Stimulated activated CD8-positive, alpha-beta memory T cell treated with anti-CD3 and anti-CD28 coated beads, Interleukin-7, amount 100 ng/mL, for 24 hours (primary cell): Measurements from ENCODE around the gene KCNIP1.

Experiments used
- DNase-seq: peaks from one replicate; pipeline ENCODE4 v3.0.0-alpha.2; 2020; ENCODE audit warnings: low read depth

The KCNIP1 gene

DNA sequence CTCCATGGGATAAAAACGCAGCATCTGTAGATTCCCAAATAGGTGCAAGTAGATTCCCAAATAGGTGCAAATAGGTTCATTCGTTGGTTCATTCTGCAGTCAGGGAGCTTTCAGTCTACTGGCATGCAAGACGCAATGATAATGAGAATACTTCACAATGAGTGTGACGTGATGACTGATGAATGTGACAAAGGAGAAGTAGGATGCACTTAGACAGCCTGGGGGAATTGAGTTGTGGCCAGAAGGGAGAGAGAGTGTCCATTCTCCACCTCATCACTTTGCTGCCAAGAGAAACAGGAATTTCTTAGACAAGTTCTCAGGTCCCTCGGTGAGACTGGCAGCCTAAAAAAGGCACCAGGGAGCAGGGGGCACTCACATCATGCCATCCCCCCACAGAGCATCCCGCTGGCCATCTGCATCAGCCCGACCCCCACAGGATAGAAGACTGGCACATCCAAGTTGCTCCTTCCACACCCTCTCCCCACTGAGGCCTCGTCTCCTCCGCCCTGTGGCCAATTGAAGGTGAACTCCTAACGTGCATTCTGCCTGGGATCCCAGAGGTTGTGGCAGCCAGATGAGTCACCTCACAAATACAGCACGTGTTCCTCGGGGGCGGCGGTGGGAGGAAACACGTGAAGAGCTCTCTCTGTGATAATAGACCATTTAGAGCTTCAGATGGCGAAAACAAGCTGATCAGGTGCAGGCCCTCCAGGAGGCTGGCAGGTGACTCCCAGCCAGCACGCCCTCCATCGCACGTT, 19.9 kb upstream of the KCNIP1 start:
- no peak for DNase-seq

DNA sequence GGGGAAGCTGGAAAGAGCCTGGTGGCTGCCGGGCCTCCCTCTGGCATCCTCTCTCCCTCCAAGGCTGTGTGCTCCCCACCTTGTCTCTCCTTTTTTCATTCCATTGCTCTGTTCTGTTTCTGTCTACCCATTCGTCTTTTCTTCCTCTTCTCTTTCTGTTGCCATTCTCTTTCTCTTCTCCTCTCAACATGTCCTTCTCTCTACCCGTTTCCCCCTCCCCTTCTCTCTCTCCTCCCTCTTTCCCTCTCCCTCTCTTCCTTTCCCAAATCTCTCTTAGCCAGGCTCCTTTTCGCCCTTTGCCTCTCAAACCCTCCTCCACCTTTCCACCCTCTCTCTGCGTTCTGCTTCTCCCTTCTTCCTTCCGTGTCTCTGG, 19.4 kb upstream of the KCNIP1 start:
- DNase-seq, result no peak

DNA sequence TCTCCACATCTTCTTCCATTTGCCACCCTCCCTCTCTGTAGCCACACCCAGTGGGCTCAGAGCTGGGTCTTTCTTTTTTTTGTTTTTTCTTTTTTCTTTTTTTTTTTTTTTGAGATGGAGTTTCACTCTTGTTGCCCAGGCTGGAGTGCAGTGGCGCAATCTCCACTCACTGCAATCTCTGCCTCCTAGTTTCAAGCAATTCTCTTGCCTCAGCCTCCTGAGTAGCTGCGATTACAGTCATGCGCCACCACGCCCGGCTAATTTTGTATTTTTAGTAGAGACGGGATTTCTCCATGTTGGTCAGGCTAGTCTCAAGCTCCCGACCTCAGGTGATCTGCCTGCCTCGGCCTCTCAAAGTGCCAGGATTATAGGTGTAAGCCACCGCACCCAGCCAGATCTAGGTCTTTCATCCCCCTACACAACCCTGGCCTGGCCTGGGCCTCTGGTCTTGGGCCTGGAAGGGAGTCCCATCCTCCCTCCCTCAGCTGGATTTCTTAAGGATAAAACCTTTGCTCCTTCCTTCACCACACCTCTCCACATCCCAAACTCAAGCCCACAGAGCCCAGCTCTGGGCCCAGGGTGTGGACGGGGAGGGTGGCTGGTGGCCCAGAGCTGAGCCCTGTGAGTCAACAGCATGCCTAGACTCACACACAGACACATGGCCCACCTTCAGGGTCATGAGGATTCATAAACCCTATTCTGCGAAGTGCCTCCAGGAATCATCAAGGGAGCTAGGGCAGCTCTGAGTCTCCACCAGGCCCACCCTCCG, 18.8 kb upstream of the KCNIP1 start:
- DNase-seq, result no peak

DNA sequence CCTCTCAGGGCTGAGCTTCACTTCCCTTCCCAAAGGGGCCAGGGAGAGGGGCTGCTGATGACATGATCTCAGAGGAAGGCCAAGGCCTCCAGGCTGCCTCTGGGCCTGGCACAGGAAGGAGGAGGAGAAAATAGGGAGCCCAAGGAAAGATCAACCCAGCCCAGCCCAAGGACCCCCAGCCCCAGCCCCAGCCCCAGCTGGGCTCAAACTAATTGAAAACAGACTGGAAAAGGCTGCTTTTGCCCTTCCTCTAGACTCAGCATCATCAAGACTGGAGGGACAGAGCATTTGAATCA, 18.3 kb upstream of the KCNIP1 start:
- DNase-seq, result no peak

DNA sequence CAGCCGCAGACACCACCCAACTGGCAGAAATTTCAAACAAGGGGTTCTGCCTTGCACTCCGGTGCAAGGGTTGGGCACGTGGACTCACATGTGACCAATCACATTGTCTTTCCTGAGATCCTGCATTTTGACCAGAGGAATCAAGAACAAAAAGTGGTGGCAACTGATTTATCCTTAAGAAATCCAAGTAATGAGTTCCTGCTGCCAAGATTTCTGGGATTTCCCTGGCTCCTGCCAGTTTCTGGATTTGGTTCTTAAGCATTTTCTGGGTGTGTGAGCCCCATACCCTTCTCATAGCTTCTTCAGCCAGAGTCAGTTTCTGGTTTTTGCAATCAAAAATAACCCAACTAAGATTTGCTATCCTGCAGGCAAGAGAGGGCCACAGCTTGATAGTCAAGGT, 17.4 kb upstream of the KCNIP1 start:
- DNase-seq, result no peak

DNA sequence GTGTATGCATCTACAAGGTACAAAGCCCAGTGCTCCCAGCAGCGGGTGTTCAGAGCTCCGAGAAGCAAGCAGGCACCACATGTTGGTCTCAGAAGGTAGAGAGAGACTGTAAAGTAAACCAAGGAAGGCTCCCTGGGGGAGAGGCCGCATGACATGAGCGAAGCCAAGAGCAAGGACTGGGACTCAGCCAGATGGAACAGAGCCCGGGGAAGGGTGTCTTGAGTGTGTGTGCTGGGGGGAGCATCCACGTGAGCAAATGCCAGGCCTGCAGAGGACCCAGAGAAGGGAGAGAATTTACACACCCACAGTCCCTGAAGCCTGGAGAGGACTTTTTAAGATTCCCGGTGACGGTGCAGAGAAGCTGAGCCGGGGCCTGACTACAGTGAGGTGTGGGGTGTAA, 15.2 kb upstream of the KCNIP1 start:
- no peak for DNase-seq

DNA sequence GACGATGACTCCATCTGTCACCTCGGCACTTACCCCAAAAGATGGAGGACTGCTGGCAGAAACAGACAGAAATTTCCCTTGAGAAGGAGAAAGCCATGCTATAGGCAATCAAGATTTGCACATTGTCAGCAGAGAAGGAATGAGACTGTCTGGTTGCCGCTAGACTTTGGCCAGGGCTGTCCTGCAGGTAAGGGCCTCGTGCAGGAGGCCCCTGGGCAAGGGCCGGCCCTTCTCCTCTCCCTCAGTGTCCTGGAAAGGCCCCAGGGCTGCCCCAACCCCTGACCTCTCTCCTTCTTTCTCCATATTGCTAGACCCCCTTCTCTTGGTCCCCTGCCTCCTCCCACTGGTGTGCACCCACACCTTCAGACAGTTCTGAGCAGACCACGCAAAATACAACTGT, 14.6 kb upstream of the KCNIP1 start:
- no peak for DNase-seq

DNA sequence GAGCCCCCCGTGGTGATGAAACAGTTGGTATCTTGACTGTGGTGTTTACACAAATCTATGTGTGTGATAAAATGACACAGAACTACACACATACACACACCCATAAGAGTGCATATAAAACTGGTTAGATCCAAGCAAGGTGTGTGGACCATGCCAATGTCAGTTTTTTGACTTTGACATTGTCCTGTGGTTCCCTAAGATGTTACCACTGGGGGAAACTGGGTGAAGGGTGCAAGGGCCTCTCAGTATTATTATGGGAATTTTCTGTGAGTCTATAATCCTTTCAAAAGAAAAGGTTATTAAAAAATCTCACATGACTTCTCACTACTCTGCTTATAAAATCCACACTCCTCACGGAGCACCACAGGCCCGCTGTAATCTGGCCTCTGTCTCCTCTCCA, 13.4 kb upstream of the KCNIP1 start:
- DNase-seq, result no peak

DNA sequence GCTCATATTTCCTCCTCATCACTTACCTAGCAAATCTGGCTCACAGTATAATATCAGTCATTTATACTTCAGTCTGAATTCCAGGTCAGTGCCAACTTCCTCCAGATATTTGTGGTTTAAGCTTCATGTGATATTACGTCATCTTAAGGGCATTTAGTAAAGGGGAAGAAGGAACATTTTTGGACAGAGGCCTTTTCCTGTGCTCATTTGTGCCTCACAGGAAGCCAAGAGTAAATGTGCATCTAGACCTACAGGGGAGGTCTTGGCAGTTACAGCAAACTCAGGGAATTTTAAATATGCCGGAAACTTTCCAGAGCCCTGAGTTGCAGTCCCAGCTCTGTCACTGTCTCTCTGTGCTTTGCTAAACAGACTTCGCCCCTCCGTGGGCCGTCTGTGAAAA, 12.3 kb upstream of the KCNIP1 start:
- no peak for DNase-seq

DNA sequence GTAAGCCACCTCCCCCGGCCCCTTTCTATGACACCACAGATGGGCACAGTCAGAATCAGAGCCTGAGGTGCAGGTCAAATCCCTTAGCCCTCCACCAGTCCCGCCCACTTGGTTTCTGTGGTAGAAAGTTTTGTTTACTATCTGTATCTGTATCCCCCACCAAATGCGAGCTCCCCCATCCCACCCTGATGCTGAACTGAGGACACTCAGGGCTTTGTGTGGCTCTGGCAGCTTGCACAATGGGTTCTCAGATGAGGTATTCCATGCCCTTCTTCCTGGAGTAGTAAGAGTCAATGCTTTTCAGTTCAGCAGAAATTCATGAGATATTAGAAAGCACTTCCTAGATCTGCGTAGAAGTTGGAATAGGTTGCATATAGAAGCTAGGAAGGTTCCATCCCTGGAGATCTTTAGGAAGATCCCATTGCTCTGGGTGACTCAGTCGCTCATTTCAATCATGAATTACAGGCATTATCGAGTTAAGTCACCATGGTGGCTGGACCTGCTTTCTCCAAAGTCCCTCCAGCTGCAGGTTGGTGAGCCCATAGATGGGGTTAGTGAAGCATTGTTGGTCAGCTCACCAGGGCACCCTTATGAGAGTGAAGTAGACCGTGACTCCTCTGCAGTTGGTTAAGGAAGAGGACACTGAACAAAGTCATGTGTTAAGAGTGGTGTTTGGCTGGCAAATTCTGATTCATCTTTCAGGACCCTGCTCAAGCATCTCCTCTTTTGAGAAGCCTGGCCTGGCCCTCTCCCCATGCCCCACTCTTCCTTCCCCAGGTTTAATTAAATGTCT, 10.6 kb upstream of the KCNIP1 start:
- no peak for DNase-seq

DNA sequence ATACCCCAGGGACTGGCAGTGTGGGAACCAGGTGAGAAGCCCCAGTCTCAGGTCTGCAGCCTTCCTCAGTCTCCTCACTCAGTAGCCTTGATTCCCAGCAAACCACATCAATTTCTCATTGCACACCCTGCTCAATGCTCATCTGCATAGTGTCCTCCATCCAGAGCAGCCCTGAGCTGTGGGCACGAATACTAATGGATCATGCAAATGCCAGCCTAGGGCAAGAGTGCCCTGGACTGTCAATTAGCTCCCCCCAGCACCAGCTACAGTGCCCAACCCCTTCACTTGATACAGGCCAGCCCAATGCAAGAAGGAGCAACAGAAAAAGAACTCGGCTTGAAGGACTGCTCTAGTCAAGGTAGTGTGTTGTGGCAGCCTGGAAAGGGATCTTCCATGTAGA, 9.8 kb upstream of the KCNIP1 start:
- no peak for DNase-seq

DNA sequence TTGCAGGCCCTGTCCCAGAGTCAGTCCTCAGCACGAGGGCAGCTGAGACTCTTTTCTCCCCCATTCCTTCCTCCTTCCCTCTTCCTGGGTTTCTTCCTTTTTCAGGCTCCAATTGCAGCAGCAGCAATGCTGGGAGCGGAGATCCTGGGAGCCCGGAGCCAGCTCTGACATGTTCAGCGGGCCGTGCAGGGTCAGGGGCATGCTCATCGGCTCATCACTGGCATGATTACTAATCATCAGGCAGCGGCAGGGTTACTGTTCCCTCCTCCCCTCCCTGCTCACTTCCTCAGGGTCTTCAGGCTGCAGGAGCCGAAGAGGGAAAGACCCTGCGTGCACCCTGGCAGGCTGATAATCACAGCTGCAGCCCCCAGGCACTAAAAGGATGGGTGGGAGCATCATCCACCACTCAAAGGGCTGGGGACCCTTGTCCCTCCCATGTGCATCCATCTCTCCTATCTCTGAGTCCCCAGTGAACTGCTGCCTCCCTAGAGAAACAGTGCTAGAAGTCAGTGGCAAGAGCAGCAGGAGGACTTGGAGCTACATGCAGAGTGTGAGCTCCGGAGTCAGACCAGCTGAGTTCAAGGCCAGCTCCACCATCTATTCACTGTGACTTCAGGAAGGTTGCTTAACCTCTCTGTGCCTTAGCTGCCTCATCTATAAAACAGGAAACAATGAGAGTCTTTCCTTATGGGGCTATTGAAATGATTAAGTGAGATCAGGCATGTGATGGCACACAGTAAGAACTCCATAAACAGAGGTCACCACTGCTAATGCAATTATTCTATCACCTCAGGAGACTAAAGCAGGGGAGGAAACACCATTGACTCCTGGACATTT, 7.8 kb upstream of the KCNIP1 start:
- DNase-seq, result no peak

DNA sequence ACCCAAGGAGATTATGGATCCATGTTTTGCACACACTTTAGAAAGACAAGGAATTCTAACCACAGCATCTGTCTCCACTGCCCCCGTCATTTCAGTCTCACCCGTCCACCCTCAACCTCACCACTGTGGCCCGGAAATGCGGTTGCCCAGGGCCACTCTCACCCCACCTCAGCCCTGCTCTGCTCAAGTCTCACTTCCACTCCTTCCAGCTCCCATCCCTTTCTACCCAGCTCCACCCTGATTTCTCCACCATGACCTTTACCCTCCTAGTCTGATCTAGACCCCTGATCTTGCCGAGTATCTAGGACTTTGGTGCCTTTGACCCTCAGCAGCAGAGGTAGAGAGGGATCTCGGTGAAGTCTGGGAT, 7.2 kb upstream of the KCNIP1 start:
- DNase-seq, result no peak

DNA sequence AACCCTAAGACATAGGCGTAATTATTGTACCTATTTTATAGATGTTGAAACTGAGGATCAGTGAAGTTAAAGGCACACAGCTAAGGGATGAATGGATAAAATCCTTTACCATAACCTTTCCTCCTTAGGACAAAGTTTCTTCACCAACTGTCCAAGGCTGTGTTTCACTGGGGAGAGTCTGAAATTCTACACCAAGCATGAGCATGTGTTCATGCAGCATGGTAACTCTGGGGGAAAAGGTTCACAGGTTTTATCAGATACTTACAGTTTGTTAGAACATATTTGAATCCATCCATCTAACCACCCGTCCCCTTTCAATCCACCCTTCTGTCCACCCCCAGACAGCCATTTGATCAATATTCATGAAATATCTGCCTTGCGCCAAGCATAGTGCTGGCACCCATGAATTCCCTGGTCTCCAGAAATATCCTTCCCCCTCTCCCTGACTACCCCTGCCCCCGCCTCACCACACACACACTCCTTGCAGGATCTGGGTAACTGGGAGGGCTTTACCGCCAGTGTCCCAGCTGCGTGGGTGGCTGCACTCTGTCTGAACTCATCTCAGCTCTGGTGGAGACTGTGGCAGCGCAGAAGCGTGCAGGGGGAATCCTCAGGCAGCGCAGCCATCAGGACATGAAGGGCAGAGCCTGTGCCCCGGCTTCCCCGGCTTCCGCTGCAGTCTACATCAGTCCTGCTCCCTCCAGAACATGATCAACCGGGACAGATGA, 6.3 kb upstream of the KCNIP1 start:
- no peak for DNase-seq

DNA sequence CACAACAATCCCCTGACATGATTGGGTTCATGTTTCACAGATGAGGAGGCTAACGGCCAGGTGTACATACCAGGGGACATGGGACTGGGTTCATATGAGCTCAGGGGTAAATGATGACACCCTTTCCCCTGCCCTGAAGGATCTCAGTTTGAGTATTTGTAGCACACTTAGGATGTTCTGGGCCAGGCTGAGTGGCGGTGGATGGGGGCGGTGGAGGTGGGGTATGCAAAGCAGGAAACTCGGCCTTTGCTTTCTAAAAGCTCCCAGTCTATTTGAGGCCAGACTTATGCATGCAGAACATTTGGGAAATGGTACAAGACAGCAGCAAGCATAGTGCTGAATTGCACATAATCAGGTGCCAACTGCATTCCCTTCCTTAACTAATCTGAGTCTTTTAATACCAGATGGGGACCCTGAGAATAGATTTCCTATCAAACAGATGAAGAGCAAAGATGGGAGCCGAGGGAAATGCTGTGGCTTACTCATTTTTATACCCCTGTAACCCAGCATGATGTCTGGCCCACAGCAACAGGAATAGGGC, 4.9 kb upstream of the KCNIP1 start:
- no peak for DNase-seq

DNA sequence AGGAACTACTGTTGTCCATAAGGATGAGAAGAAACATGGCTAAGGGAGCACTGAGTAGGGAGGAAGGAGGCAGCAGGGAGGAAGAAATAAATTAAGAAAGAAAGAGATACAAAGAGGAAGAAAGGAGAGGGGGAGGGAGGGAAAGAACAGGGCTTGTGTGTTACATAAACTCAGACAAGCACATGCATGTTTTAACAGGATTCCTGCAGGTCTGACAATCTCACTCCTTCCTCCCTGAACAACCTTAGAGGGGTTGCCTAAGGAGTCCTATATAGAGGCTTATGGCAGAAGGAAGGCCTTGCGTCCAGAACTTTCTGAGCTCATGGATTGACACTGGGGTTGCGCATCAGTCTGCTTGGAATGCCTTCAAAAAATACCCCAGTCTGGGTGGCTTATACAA, 4.2 kb upstream of the KCNIP1 start:
- no peak for DNase-seq

DNA sequence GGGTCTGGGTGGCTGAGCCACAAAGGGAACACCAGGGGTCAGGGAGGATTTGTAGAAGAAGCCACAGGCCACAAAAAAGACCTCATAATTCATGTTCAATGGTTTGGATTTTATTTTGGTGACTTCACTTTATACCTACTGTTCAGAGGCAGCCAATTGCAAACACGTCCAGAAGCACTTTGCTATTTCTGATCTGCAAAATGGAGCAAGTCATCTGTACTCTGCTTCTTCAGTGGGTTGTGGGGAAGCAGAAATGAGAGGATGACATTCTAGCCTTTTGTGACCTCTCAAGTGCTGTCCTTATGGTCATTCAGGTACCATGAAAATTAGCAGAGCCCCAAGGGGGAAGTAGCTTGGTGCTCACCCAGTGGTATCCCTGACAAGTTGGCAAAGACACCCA, 2.5 kb upstream of the KCNIP1 start:
- no peak for DNase-seq

DNA sequence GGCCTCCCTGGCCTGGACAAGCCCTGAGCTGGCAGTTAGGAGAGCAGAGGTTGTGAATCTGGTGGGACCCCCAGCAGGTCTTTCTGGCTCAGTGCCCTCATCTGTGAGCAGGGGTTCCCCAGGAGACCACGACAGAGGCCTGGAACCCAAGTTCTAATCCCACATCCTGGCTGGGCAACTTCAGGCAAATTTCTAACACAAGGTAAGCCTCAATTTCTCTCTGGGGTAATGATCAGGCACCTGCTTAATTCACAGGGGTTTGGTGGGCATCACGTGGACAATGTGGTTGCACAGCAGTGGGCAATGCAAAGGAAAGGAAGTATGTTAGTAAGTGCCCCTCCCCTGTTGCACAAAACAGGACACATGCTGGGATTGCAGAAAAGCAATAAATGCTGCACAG, 1.9 kb upstream of the KCNIP1 start:
- DNase-seq, result no peak

DNA sequence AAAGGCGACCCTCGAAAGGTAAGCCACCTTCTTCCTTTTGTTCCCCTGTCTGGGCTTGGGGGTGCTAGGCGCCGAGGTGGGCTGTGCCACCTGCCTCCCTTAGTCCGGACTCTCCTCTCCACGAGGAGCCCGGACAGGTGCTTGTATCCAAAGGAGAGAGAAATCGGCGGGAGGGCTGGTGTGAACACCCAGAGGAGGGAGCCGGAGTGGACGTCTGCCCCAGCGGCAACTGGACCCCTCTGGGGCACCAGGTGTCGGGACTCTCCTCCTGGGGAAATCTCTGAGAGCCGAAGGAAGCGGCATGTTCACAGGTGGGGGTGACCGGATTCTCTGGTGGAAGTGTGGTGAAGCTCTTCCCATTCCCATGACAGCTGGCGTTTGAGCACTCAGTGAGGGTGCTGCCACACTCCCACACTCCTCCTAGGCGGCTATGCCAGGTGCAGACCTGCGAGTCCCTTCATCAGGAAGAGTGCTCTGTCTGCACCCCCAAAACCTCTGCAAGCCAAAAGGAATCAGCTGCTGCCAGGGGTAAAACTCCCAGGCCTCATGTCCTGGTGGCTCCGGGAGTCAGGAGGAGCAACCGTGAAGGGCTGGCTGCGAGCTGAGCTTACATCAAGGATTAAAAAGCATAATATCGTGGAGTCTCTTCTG, 921 bp downstream of the KCNIP1 start:
- DNase-seq, result no peak

DNA sequence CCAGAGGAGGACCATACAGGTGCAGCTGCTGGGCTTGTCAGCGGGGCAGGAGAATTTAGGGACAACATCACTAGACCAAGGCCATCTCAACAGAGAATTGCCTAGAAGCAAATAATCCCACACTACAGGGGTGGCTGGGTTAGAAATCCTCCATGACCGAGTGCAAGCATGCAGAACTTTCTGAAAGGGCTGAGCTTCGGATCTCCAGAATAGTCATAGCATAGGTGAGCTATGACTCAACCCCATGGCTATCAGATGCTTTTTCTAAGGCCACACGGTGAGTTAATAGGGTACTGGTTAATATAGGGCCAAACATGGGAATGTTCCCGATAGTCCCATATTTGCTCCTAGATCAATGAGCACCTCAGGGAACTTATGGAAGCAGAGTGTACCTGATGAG, 4.2 kb downstream of the KCNIP1 start:
- no peak for DNase-seq
